ENCODE measurements around the gene ZNF22.

DNA sequence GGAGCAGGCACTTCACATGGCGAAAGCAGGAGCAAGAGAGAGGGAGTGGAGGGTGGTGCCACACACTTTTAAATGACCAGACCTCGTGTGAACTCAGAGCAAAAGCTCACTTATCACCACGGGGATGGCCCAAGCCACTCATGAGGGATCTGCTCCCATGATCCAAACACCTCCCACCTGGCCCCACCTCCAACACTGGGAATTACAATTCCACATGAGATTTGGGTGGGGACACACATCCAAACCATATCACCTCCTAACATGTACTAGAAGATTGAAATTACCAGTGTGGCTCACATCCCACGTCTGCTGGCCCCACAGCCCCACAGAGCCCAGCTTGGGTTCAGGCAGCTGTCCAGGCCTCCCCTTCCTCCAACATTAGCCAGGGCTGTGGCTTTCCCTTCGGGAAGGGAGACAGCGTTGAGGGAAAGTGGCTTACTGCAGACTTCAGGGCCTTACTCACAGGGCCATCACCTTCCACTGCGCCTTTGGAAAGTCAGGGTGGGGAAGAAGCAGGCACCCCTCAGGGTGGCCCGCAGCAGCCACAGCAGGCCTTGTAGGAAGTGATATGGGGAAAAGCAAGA, 29.8 kb upstream of the ZNF22 start:
- TF ChIP-seq POLR2AphosphoS5 (IDR thresholded peaks at IDR 0.05; ENCODE audit: low read depth, low read length), result no peak
- no peak for TF ChIP-seq POLR2A (IDR thresholded peaks at IDR 0.05; ENCODE audit: low read depth, low read length)
- no peak for TF ChIP-seq TAF1 (IDR thresholded peaks at IDR 0.05; ENCODE audit: borderline replicate concordance, low read depth, low read length)

Measured in GM12892 (cell line).